ENCODE measurements around the gene EMSY.

DNA sequence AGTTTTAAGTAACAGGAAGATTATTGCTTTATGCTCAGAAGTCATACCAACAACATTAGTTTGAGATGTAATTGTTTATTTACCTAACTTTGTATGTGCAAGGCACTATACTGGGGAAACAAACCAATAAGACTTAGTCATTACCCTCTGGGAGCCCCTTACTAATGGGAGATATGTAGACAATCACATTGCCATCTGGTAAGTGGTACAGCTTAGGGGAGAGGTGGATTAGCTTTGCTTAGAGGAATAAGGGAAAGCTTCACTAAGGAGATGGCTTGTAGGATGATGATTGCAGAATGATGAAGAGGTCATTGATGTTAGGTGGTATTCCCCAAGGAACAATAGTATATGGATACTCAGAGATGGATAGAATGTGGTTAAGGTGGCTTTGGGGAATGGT, 17.5 kb downstream of the EMSY start:
- TF ChIP-seq CTCF (IDR thresholded peaks at IDR 0.05) (no peak), EZH2 (IDR thresholded peaks at IDR 0.05; ENCODE audit: borderline replicate concordance, insufficient read depth, low read depth, low read length, poor library complexity, severe bottlenecking) (no peak)
